Natural killer cell (primary cell): ENCODE data around the gene ALG5. TPM values are rescaled to one million over a fixed set of nuclear protein-coding genes. Genes with fewer than 3 reads are reported as not detected.

Experiments
- ATAC-seq, 3 donors: fragments of 150-1000 bp in 2 of 3; fragments of 200-7000 bp in 1 of 3; cut with Tn5 transposase; 1 replicate in 1 of 3; 2 replicates in 2 of 3; pipeline ENCODE4 v1.10.0; 2021; ENCODE audit warnings: mild to moderate bottlenecking in 2 of 3, moderate library complexity in 2 of 3
- DNase-seq, 2 donors: peaks; one replicate each; pipeline versions ENCODE4 v3.0.0 to v3.0.0-alpha.2; 2013 to 2021; ENCODE audit warnings: mixed read lengths in 1 of 2
- H3K27ac ChIP-seq: one replicate; pipeline ENCODE4 v1.5.1; 2013; ENCODE audit warnings: mild to moderate bottlenecking, low read length
- H3K27me3 ChIP-seq: one replicate; pipeline ENCODE4 v1.6.1; 2013; ENCODE audit warnings: low read length; ENCODE audit not compliant: control insufficient read depth, insufficient read depth
- H3K36me3 ChIP-seq: one replicate; pipeline ENCODE4 v1.6.1; 2013; ENCODE audit warnings: low read length; ENCODE audit not compliant: control insufficient read depth, insufficient read depth
- H3K4me1 ChIP-seq: one replicate; pipeline ENCODE4 v1.6.1; 2013; ENCODE audit warnings: low read length; ENCODE audit not compliant: control insufficient read depth, insufficient read depth
- H3K4me3 ChIP-seq: one replicate; pipeline ENCODE4 v1.5.1; 2013; ENCODE audit warnings: low read length
- H3K9me3 ChIP-seq: one replicate; pipeline ENCODE4 v1.6.1; 2013; ENCODE audit warnings: low read length; ENCODE audit not compliant: control insufficient read depth, insufficient read depth
- H3K27ac Mint-ChIP-seq, 2 donors: one replicate each; pipeline ENCODE4 v1.8.0; 2022; ENCODE audit warnings: mild to moderate bottlenecking in 2 of 2, mixed read lengths in 2 of 2, moderate library complexity in 1 of 2
- H3K27me3 Mint-ChIP-seq, 2 donors: one replicate each; pipeline ENCODE4 v1.8.0; 2022; ENCODE audit warnings: low read depth in 2 of 2, mixed read lengths in 2 of 2
- H3K36me3 Mint-ChIP-seq: one replicate; pipeline ENCODE4 v1.8.0; 2022; ENCODE audit warnings: mixed read lengths
- H3K4me1 Mint-ChIP-seq, 2 donors: one replicate each; pipeline ENCODE4 v1.8.0; 2022; ENCODE audit warnings: mixed read lengths in 2 of 2
- H3K4me3 Mint-ChIP-seq: one replicate; pipeline ENCODE4 v1.8.0; 2022; ENCODE audit warnings: mild to moderate bottlenecking, moderate library complexity, mixed read lengths
- H3K9me3 Mint-ChIP-seq, 2 donors: one replicate each; pipeline ENCODE4 v1.8.0; 2022; ENCODE audit warnings: mixed read lengths in 2 of 2
- WGBS: methylation state at CpG from one replicate; pipeline ENCODE4 v1.1.7; 2013; ENCODE audit warnings: missing lambda C conversion rate; ENCODE audit not compliant: insufficient coverage; 5-methylcytosine and 5-hydroxymethylcytosine counted together
- intact Hi-C: fragments of 100-400 bp; cut with micrococcal nuclease; formaldehyde crosslinking; loops from one replicate; pipeline ENCODE4 v1.14.2; 2022
- total RNA-seq, 4 donors: library from RNA; stranded (reverse); fragments of 120-200 nt in 1 of 4; gene quantifications; one replicate each; pipeline versions ENCODE4 v1.2.3 to v1.2.4, GENCODE V29; 2013 to 2022
- TF ChIP-seq, protein P1 (sequence below): fragments of 200-600 bp; IDR thresholded peaks from one replicate; pipeline ENCODE4 v1.8.0; 2022; ENCODE audit warnings: antibody characterized with exemption

The ALG5 gene
- total RNA-seq, 3 donors from 2014 or later (not counting 1 experiment from before 2014, with no cell fraction given): 20.2 to 25.0 (median 24.5) TPM

DNA sequence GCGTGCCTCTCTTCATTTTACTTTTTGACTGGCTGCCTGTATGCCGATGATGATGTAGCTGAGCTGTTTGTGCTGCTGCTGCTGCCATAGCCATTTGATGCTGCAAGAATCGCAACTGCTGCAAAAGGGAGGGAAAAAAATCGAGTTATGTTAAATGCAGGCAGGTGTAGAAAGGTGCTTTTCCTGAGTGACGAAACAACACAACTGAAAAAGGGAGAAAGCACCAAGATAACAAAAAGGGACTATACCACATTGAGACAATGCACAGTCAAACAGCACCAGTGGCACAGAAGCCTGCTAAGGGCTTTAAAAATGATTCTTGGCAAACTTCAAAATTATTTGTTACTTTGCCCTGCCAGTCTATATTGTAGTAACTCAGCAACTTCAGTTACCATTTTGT is 10.6 kb upstream of the ALG5 start:
- Histone ChIP-seq H3K4me1 (no peaks in the 10 kb centered on the region), H3K4me3 (no peak overlapping the region), H3K9me3 (no peaks in the 10 kb centered on the region), H3K27me3 (no peaks in the 10 kb centered on the region), H3K36me3 (peaks cover 85% of the 10 kb centered on the region), H3K27ac (no peak overlapping the region)
- no peaks in the 10 kb centered on the region for H3K9me3 Mint-ChIP-seq
- no peak overlapping the region for H3K4me3 Mint-ChIP-seq
- H3K27me3 Mint-ChIP-seq: no peaks in the 10 kb centered on the region
- ATAC-seq (no peak), DNase-seq (no peak)
- TF ChIP-seq, protein P1, sequence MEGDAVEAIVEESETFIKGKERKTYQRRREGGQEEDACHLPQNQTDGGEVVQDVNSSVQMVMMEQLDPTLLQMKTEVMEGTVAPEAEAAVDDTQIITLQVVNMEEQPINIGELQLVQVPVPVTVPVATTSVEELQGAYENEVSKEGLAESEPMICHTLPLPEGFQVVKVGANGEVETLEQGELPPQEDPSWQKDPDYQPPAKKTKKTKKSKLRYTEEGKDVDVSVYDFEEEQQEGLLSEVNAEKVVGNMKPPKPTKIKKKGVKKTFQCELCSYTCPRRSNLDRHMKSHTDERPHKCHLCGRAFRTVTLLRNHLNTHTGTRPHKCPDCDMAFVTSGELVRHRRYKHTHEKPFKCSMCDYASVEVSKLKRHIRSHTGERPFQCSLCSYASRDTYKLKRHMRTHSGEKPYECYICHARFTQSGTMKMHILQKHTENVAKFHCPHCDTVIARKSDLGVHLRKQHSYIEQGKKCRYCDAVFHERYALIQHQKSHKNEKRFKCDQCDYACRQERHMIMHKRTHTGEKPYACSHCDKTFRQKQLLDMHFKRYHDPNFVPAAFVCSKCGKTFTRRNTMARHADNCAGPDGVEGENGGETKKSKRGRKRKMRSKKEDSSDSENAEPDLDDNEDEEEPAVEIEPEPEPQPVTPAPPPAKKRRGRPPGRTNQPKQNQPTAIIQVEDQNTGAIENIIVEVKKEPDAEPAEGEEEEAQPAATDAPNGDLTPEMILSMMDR: no peak
- no peak overlapping the region for H3K27ac Mint-ChIP-seq
- 94% methylated on average over 5 of the region's 5 CpGs for WGBS
- H3K4me1 Mint-ChIP-seq: peaks cover 2 to 4% of the 10 kb centered on the region in 2 donors
- peaks cover 28% of the 10 kb centered on the region for H3K36me3 Mint-ChIP-seq
- intact Hi-C loops: no loop called here

DNA sequence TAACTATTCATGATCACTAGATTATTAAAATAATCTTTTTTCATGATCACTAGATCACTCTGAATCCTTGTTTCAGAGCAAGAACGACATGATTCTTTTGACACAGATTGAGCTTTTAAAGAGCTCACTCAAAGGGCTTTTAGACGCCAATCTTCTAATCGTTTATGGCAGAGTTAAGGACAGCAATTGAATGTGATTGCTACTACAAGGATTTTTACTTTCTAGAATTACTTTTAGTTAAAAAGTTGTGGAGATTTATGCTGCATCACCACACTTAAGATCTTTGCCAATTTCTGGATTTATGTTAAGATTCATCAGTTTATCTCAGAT is 2.7 kb upstream of the ALG5 start:
- peaks cover 15% of the 10 kb centered on the region for H3K4me1 ChIP-seq
- ATAC-seq (no peak), DNase-seq (peak in 1 of 2 donors; percentile 6)
- intact Hi-C loops: no loop called here
- peak overlapping the region; percentile 99 to 100 for H3K27ac Mint-ChIP-seq
- WGBS: 48% methylated on average over 3 of the region's 3 CpGs
- no peaks in the 10 kb centered on the region for H3K27me3 ChIP-seq
- H3K27ac ChIP-seq: no peak overlapping the region
- H3K27me3 Mint-ChIP-seq: no peaks in the 10 kb centered on the region
- H3K4me3 ChIP-seq: no peak overlapping the region
- no peaks in the 10 kb centered on the region for H3K9me3 ChIP-seq
- no peaks in the 10 kb centered on the region for H3K9me3 Mint-ChIP-seq
- TF ChIP-seq, protein P1: no peak
- H3K36me3 ChIP-seq: peaks cover 34% of the 10 kb centered on the region
- H3K4me3 Mint-ChIP-seq: peak overlapping the region; percentile 99
- peaks cover 30 to 41% of the 10 kb centered on the region in 2 donors for H3K4me1 Mint-ChIP-seq
- H3K36me3 Mint-ChIP-seq: peaks cover under 1% of the 10 kb centered on the region

DNA sequence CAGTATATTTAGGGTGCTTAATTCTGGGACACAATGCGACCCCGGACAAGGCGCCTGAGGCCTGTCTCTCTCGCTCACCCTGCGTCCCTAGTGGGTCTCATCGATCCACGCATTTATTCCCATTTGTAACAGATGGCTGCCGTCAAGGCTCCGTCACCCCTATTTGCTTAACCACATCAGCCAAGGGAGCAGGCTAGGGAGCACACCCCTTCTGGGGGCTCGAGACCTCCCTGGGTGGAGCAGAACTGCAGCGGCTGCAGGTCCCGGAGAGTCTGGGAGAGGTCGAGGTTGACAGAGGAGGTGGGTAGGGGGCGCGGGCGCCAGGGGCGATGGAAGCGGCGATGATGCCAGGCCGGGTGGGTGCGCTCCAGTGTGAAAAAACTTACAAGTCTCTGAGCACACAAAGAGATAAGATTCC is 507 bp downstream of the ALG5 start:
- peak overlapping the region; percentile 99 to 100 for H3K27ac Mint-ChIP-seq
- peak overlapping the region; percentile 99 for H3K4me3 Mint-ChIP-seq
- H3K9me3 ChIP-seq: no peaks in the 10 kb centered on the region
- no peaks in the 10 kb centered on the region for H3K27me3 Mint-ChIP-seq
- H3K4me1 Mint-ChIP-seq: peaks cover 33 to 46% of the 10 kb centered on the region in 2 donors
- peak overlapping the region; percentile 81 for H3K27ac ChIP-seq
- TF ChIP-seq, protein P1: no peak
- no peaks in the 10 kb centered on the region for H3K9me3 Mint-ChIP-seq
- under 1% methylated on average over 21 of the region's 21 CpGs for WGBS
- DNase-seq (peak; percentile 27 to 37), ATAC-seq (no peak)
- H3K4me1 ChIP-seq: peaks cover 15% of the 10 kb centered on the region
- H3K4me3 ChIP-seq: peak overlapping the region; percentile 84
- no peaks in the 10 kb centered on the region for H3K27me3 ChIP-seq
- peaks cover 23% of the 10 kb centered on the region for H3K36me3 ChIP-seq
- no peaks in the 10 kb centered on the region for H3K36me3 Mint-ChIP-seq
- intact Hi-C loops: loop anchor here (1.0 to 5.0 kb wide), 3 partner anchors 61 to 652 kb away; partner anchors contain the start of genes RFXAP, SPART and SUPT20H
